Measurements from ENCODE around the gene KIR2DL1. TPM values are rescaled to one million over a fixed set of nuclear protein-coding genes. Genes with fewer than 3 reads are reported as not detected.
"Not testable (repeated sequence)": the region's sequence is repeated elsewhere in the genome, so short reads cannot be mapped to it uniquely, and the experiment has no call there.

The KIR2DL1 gene
- not detected in 2 replicates for total RNA-seq

- not testable (repeated sequence) for H3K4me3 ChIP-seq (ENCODE audit: low read depth, low read length); DNase-seq (ENCODE audit: low read depth)
Observed at GRCh38 chr19:54769646-54770045, at the start of gene KIR2DL1. KIR2DL1 (plus strand) TSS chr19:54769793; CDS start chr19:54769851, 58 bp downstream.

GRCh38 chr19:54724142-54724541 lies 45.5 kb upstream of the KIR2DL1 start, which contains the start of gene KIR3DL3:
KIR3DL3 (plus strand) TSS chr19:54724442; CDS start chr19:54724497, 55 bp downstream.
- no peak for DNase-seq (ENCODE audit: low read depth)
- H3K4me3 ChIP-seq (ENCODE audit: low read depth, low read length) = no peak within 1 kb of the TSS
- TF ChIP-seq CTCF (IDR thresholded peaks at IDR 0.05; ENCODE audit: insufficient read depth, low read depth, low read length) = no peak

DNA sequence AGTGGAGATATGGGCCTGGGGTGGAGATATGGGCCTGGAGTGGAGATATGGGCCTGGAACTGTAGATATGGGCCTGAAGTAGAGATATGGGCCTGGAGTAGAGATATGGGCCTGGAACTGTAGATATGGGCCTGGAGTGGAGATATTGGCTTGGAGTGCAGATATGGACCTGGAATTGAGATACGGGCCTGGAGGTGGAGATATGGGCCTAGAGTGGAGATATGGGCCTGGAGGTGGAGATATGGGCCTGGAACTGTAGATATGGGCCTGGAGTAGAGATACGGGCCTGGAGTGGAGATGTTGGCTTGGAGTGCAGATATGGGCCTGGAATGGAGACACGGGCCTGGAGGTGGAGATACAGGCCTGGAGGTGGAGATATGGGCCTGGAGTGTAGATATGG lies 44.9 kb upstream of the KIR2DL1 start:
- no peak for DNase-seq (ENCODE audit: low read depth)
- no peak for TF ChIP-seq CTCF (IDR thresholded peaks at IDR 0.05; ENCODE audit: insufficient read depth, low read depth, low read length)
- H3K4me3 ChIP-seq (ENCODE audit: low read depth, low read length) = no peak overlapping the region

GRCh38 chr19:54725321-54725720 lies 44.3 kb upstream of the KIR2DL1 start:
- no peak for TF ChIP-seq CTCF (IDR thresholded peaks at IDR 0.05; ENCODE audit: insufficient read depth, low read depth, low read length)
- no peak for DNase-seq (ENCODE audit: low read depth)
- no peak overlapping the region for H3K4me3 ChIP-seq (ENCODE audit: low read depth, low read length)

GRCh38 chr19:54727562-54727961 lies 42.0 kb upstream of the KIR2DL1 start:
- H3K4me3 ChIP-seq (ENCODE audit: low read depth, low read length) = no peak overlapping the region
- DNase-seq (ENCODE audit: low read depth) = no peak
- no peak for TF ChIP-seq CTCF (IDR thresholded peaks at IDR 0.05; ENCODE audit: insufficient read depth, low read depth, low read length)

- no peak overlapping the region for H3K4me3 ChIP-seq (ENCODE audit: low read depth, low read length)
- TF ChIP-seq CTCF (IDR thresholded peaks at IDR 0.05; ENCODE audit: insufficient read depth, low read depth, low read length) = no peak
- no peak for DNase-seq (ENCODE audit: low read depth)
Observed at GRCh38 chr19:54728167-54728566, 41.4 kb upstream of the KIR2DL1 start.

- no peak for DNase-seq (ENCODE audit: low read depth)
- TF ChIP-seq CTCF (IDR thresholded peaks at IDR 0.05; ENCODE audit: insufficient read depth, low read depth, low read length) = no peak
- no peak overlapping the region for H3K4me3 ChIP-seq (ENCODE audit: low read depth, low read length)
Observed at GRCh38 chr19:54729416-54730188, 40.0 kb upstream of the KIR2DL1 start.
